Nucleus accumbens (tissue), 56 donors: ENCODE data around the gene THEMIS.
A peak's percentile ranks its signal among the peaks of the same experiment; 100 is the strongest.

Experiments used
- DNase-seq, 56 donors: peaks; one replicate each; lab custom pipeline; 2025; lab: John Stamatoyannopoulos, UW

THEMIS gene

DNA sequence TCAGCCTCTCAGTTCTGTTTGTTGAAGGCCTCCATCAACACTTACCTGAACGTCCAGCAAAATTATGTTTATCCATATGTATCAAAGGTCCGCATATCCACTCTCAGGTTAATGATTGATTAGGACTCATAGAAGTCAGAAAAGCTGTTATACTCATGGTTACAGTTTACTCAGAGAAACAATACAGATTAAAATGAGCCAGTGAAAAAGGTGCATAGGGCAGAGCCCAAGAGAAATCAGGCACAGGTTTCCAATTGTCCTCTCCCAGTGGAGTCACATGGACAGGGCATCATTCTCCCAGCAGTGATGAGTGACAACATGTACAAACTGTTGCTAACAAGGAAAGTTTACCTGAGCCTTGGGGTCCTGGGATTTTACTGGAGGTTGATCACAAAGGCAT lies 36.2 kb downstream of the THEMIS start:
- no peak for DNase-seq

DNA sequence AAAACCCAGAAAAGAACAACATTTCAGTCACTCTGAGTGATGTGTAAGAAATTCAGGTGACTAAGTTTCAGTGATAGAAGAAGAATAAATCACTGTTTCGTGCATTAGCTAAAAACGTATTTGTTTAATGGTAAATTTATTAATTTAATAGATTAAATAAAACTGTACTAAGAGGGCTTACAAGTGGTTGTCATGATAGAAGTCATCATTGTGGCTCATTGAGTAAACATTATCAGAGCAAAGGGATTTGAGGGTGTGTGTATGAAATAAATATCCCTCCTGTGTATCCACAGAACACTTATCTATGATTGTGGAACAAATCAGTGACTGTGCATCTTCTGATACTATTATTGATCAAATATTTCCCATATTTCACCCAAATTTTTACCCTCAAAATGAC lies 40.1 kb downstream of the THEMIS start:
- no peak for DNase-seq

DNA sequence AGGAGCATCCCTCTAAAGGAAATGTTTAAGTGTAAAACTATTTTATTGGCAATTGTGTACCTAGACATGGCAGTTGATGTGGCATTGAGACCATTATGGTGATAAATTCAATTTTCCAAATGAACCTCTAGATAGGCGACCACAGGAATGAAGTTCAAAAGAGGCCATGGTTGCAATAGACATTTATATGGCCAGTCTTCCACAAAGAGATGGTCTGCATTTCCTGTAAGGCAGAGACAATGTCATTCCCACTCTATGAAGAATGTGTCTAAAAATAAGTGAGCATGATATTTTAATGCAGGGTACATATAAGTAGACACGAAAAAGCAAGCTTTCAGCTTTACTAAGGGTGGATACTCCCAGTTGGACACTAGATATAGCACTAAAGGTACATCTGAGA lies 40.9 kb downstream of the THEMIS start:
- no peak for DNase-seq

DNA sequence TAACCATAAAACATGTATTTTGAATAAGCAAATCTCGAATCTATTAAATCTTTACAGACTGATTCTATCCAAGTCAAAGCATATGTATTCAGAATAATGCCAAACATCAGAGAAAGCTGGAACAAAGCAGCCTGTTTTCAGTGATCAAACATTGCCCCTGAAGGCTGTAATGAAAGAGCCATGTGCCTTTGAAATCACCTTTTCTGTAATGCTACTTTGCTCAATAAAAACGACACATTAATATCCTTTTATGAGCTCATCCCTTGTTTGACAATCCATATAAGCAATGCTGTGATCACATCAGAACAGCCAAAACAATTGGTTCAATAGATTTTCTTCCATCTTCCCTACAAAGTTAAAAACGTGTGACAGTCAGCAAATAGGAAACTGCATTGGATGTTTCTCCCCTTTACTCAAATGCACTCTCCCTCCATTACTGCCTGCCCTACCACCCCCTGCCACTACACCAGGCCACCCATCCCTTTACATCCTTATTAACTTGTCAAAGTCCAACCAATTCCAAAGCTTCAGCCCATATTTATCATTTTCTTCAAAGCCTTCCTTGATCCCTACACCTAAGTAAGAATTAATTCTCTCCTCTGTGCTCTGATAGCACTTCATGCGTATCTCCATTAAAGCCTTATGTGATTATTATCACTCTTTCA lies 42.0 kb downstream of the THEMIS start:
- DNase-seq, result no peak

DNA sequence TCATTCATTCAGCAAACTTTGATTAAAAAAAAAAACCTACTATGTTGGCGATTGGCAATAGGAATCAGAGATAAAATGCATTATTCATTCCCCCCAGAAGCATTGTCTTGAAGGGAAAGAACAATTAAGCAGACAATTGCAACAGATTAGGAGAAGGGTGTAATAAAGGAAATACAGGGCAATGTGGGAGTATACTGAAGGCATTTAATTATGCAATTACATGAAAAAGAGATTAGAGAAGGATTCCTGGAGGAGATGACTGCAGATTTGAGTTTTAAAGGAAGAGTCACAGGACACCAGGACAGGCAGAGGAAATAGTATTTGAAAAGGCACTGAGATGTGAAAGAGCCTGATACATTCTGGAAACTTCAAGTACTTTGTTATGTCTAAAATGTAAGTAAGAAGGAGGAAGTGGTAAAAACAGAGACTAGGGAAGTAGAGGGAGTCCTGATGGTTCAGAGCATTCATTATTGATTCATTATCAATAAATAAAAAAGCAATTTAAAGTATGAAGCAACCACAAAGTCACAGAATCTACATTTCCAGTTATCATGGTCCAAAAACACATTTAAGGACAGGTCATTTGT lies 43.7 kb downstream of the THEMIS start:
- no peak for DNase-seq

DNA sequence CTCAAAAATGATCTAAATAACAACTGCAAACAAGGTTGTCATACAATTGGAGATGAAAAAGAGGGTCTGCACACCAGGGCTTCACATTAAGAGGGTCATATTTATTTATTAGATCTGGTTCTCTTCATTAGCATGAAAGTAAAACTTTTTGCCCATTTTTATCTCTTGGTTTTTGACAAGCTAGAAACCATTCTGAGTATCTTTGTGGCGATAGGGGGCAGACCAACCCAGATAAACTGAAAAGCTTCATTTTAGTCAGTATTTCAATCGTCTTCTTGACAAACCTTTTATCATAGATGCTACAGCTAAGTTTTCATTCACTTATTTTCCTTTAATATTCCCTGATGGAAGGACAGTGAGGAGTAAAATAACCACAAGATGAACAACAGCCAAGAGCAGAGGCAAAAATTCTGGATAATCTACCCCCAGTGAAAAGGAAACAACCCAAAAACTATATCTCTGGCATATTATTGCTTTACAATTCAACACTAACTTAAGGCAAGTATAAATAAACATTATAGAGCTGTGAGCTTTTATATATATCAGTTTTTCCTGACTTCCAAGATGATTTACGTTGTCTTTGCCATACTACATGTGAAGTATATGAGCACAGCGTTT lies 45.2 kb downstream of the THEMIS start:
- peak in 23 of 56 donors; percentile 1 to 66 (median 11) for DNase-seq

DNA sequence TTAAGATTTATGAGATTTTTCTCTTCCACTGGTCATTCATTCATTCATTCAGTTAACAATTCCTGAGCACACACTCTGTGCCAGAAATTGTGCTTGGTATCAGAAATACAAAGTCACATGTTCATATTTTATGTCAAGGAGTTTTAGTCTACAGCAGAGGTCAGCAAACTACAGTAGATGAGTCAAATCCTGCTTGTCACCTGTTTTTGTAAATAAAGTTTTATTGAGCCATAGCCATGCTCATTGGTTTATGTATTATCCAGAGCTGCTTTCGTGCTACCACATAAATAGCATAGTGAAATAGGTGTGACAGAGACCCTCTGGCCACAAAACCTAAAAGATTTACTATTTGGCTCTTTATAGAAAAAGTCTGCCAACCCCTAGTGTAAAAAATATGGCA lies 46.8 kb downstream of the THEMIS start:
- DNase-seq, result no peak

DNA sequence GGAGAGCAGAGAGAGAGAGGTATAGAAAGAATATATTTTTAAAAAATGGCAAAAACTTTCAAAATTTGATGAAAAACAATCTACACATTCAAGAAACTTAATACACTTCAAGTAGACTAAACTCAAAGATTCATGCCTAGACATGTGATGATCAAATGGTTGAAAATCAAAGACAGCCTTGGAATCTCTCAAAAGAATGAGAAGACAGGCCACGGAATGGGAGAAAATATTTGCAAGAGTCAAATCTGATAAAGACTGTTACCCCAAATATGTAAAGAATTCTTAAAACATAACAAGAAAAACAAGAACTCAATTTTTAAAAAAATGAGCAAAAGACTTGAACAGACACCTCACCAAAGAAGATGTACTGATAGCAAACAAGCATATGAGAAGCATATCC lies 49.7 kb downstream of the THEMIS start:
- no peak for DNase-seq

DNA sequence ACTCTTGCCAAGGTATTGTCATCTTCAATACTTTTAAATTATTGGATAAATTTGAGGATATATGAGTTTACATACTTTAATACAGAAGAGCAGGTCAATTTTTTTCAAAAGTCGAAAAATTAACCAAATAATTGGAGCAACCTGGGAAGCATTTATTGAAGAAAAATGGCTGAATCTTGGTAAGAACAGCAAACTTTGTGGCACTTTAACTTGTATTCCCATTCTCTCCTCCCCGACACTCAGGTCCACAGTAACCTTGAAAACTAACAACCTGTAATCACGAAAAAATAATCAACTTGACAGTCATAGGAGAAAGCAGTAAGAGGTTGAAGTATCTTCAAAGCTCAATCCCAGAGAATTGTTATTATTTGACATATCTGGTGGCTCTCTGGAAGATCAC lies 55.6 kb downstream of the THEMIS start:
- DNase-seq, result no peak

DNA sequence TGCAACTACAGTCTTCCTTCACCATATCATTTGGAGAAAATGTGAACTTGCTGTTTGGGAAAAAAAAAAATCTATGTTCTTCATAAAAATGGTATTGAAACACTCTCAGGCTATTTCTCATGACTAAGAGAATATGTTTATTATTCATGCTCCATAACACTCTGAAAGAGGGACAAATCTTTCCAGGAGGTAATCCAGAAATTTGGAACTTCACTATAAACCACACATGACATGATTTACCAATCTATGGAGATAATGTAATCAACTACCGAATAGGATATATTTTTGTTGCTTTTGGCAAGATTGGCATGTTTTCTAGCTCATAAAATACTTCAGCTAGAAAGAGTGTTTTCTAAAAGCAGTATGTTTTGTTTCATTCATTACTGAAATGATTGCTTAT lies 56.3 kb downstream of the THEMIS start:
- DNase-seq, result no peak

DNA sequence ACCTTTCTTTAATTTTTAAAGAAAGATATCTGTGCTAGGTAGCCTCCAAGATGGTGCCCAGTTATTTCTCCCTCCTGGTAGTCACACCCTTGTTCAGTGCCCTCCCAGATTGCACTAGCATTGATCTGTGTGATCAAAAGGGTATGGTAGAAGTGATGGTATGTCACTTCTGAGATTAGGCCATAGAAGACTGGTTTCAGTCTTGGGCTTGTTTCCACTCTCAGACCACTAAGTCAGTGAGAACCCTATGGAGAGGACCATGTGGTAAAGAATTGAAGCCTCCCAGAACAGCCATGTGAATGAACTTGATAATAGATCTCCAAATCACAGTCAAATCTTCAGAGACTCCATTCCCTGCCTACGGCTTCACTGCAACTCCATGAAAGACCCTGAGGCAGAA lies 57.3 kb downstream of the THEMIS start:
- DNase-seq, result no peak

DNA sequence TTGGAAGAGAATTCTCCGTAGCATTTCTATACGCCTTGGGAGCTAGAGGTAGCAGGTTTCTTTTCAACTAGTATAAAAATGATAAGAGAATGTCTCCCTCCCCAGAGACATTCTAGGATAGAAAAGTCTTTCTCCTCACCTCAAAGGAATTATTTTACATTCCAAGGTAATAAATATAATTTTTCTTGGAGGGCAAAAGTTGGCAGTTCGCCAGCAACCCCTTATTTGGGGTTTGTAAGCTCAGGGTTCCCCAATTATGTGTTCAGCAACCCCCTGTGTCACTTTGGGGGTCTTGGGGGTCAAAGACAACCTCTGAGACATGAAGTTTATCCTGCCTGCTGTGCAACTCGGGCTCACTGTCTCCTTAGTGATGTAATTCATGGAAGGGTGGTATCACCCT lies 58.3 kb downstream of the THEMIS start:
- no peak for DNase-seq

DNA sequence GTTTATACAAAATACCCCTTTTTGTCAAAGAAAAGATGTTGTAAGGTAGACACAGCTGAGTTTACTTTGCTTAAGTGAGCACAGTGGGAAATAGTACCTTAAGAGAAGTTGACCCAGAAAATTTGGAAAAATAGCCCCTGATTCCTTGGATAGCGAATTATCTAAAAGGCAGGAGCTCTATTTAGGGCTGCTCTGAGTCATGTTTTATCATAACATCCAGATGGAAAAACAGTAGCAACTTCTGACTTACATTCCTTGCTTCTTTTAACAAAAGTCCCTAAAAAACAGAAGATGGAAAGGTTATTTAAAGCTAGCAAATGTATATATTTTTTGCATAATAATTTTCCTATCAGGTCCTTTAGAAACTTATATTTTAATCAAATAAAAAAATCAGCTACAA lies 59.0 kb downstream of the THEMIS start:
- no peak for DNase-seq

DNA sequence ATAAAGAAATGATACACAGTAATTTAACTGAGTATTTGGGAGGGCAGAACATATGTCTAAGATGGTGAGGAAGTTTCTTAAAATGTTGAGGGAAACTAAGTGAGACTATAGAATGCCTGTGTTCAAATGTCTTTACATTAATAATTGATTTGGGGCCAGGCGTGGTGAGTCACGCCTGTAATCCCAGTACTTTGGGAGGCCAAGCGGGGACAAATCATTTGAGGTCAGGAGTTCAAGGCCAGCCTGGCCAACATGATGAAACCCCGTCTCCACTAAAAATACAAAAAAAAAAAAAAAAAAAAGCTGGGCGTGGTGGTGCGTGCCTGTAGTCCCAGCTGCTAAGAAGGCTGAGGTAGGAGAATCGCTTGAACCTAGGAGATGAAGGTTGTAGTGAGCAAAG lies 66.7 kb downstream of the THEMIS start:
- no peak for DNase-seq

DNA sequence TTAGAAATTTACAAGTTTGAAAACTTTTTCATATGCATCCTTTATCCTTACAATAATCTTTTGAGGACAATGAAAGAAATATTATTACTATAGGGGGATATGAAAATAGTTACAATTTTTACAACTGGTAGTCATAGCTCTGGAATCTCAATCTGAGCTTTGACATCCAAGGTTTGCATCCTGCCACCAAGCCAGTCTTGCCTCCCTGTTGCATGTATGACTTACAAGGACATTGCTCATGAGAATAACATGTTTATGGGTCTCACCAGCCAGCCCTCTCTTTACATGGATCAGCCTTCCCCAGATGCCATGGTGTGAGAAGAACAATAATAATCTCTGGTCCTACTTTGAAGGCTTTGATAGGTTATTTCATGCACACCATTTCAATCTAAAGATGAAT lies 67.5 kb downstream of the THEMIS start:
- DNase-seq, result no peak

DNA sequence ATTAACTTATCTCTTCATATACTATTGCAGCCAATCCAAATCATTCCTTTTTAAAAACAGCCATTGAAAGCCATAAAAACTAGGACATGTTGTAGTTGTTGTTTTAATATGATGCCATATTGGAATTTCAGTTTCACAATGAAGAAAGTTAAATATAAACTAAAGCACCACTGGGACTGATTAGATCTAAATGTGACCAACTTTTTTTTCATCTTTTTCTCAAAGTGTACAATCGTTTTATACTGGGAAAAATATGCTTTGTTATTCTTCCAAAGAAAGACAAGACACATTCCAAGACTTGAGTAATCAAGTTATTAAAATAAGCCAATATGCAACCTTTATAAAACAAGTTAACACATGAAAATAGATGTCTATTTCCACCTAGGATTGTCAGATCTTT lies 68.5 kb downstream of the THEMIS start:
- no peak for DNase-seq

DNA sequence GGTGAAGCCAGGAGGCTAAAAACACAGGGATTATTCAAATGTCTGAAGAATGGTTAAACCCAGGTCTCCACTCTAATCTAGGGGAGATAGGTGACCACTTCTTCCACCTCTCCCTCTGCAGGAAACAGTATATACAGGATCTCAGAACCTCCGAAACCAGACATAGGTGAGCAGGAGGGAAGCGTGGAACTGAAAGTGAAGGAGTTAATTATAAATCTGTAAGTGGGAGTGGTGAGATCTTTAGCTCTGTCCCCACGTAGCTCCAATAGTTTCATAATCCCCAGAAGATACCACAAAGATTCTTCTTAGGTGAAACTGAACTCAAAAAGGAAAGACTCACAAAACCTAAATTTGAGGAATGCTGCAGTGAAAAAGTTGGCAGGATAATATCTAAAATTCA lies 76.8 kb downstream of the THEMIS start:
- no peak for DNase-seq

DNA sequence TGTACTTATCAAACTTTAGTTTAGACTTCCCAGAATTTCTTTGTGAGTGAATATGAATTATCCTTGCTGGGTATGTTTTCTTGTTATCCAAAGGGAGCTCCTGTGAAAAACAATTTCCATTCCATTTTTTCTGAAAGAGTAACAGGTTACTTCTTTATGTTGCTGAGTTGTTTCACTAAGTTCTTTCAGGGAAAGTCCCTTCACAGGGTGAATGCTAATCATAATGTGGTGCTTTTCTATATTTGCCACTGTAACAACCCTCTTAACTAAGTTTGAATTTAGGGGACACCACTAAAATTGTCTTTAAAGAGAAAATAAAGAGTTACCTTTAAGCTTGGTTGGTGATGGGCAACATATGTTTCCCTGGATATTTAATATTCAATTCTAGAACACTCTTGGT lies 79.4 kb downstream of the THEMIS start:
- DNase-seq, result no peak

DNA sequence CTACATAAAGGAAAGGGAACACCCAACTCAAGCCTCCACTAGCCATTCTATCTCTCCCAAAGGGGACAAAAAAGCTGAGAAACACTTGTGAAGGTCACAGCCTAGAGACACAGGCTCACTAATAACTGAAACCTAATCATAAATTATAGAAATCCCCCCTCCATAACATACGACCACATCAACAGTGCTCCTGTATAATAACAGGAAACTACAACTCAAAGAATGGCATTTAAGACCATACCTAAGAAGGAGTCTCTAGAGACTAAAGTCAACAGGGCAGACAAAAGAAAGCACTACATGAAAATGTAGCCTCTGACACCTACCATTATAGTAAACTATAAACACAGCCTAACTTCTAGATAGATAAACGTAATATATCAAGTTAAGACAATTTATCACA lies 82.7 kb downstream of the THEMIS start:
- no peak for DNase-seq

DNA sequence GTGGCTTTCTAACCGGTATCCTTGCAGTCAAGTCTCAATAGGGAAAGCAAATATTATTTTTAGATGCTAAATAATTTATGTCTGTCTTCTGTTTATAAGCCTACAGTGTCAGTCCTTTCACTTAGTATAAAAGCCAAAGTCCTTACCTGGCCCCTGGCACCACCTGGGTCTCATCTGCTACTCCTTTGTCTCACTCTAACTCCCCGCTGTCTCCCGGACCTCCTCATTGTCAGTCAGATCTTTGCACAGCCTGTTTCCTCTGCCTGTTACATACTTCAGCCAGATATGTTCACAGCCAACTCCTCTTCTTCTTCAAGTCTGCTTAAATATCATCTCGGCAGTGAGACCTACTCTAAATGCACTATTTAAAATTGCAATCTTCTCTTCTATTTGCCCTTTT lies 84.2 kb downstream of the THEMIS start:
- no peak for DNase-seq

DNA sequence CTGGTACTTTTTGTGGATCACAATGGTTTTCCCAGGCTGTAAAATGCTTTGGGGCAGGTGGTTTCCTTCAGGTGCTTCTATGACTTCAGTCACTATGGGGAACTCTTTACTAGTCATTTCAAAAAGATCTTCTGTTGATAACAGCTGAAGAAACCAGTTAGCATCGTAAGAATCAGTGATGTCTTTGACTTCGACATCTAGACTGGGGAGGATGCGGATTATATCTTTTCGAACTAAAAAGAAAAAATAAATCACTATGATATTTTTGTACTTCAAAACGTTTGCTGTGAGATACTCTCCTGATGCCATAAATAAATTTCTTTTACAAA lies 87.2 kb downstream of the THEMIS start:
- no peak for DNase-seq

DNA sequence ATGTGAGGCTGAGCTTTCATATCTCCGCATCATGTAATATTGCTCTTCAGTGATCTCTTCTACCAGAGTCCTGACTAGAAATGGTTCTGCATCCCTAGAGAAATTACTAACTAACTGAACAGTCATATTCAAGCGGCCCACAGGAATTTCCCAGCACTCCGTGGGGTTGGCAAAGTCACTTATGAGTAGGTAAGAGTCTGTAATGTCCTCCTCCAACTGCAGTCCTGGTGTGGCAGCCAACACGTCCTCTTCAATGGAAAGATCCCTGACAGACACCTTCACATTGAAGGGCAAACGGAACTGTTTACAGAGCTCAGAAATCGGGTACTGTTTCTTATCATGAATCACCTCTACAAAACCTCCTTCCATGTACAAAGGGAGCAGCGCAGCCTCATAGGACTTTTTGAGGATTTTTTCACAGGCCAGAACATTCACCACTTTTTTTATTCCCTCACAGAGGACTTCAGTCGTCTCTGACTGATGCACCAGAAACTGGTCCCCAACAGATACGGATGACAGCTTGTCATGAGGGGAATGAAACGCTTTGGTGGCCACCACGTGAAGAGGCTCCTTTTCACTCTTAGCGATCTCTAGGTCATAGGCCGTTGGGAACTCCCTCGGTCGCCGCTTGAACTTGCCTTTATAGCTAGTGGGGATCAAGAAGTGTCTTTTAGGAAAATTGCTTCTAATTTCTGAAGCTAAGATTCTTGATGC lies 87.7 kb downstream of the THEMIS start:
- DNase-seq, result no peak
